ENCODE measurements around the gene CCL7.

DNA sequence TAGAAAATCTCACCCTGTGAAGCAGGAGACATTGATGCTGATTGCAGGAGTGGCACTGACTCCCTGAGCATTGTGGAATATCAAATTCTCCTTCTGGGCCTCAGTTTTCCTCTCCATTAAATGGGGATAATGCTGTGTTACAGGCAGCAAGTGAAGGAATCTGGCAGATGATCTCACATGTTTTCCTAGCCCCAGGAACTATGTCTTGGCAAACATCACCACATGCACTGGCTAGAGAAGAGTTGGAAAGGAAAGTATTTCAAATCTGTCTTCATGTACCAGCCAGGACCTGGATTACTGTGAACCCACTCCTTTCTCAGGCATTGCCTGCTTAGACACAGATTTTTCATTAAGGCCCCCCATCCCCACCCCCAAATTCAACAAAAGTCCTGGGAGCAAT, 35.6 kb downstream of the CCL7 start:
- TF ChIP-seq POLR2A (IDR thresholded peaks at IDR 0.05; ENCODE audit: low read length) (no peak), GATA1 (IDR thresholded peaks at IDR 0.05; ENCODE audit: low read depth, low read length) (no peak)

All from erythroblast (primary cell).